ES-I3 (cell line): ENCODE measurements around the gene CDIP1.
A peak's percentile ranks its signal among the peaks of the same experiment; 100 is the strongest.

Experiments used
- H3K36me3 ChIP-seq: 2 replicates; pipeline ENCODE4 v1.6.1; 2013; ENCODE audit warnings: mild to moderate bottlenecking, low read length, control low read depth, moderate library complexity; ENCODE audit not compliant: insufficient read depth
- H3K4me1 ChIP-seq: 2 replicates; pipeline ENCODE4 v1.6.1; 2013; ENCODE audit warnings: mild to moderate bottlenecking, control low read depth, low read length; ENCODE audit not compliant: insufficient read depth
- H3K9ac ChIP-seq: 2 replicates; pipeline ENCODE4 v1.6.1; 2013; ENCODE audit warnings: low read depth, mild to moderate bottlenecking, low read length, moderate library complexity
- H3K9me3 ChIP-seq: 2 replicates; pipeline ENCODE4 v1.6.1; 2013; ENCODE audit warnings: mild to moderate bottlenecking, low read length, moderate library complexity; ENCODE audit not compliant: control insufficient read depth, insufficient read depth

The CDIP1 gene

DNA sequence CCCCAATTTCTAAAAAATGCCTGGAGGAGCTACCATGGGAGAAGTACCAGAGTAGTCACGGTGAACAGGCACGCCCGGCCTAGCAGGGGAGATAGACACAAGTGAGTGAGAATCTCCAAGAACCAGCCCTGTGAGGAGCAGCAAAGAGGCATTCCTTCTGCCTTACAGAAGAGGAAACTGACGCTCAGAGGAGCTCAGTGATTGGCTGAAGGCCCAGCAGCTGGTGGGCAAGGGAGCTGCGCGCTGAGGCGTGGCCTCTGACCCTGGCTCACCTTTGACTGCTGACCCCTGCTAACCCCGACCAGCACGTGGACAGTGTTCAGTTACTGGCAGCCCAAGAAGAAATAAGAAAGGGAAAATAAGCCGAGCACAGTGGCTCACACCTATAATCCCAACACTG lies 19.4 kb upstream of the CDIP1 start:
- Histone ChIP-seq H3K9me3 (no peaks in the 10 kb centered on the region), H3K4me1 (no peaks in the 10 kb centered on the region; the same call in 1 of the 2 replicates), H3K36me3 (no peaks in the 10 kb centered on the region), H3K9ac (no peak overlapping the region)

- Histone ChIP-seq H3K36me3 (no peaks in the 10 kb centered on the region), H3K9ac (no peak overlapping the region), H3K4me1 (no peaks in the 10 kb centered on the region; the same call in 1 of the 2 replicates), H3K9me3 (no peaks in the 10 kb centered on the region)
Observed at GRCh38 chr16:4556580-4556979, 18.0 kb upstream of the CDIP1 start.

GRCh38 chr16:4556112-4556511 lies 17.5 kb upstream of the CDIP1 start, which contains the start of gene C16orf96:
Gene C16orf96 (plus strand): TSS chr16:4556340. CDS start chr16:4556490, 150 bp downstream.
- H3K4me1 ChIP-seq = no peaks in the 10 kb centered on the region; the same call in 1 of the 2 replicates
- H3K36me3 ChIP-seq = no peaks in the 10 kb centered on the region
- no peaks in the 10 kb centered on the region for H3K9me3 ChIP-seq
- no peak within 1 kb of the TSS for H3K9ac ChIP-seq

DNA sequence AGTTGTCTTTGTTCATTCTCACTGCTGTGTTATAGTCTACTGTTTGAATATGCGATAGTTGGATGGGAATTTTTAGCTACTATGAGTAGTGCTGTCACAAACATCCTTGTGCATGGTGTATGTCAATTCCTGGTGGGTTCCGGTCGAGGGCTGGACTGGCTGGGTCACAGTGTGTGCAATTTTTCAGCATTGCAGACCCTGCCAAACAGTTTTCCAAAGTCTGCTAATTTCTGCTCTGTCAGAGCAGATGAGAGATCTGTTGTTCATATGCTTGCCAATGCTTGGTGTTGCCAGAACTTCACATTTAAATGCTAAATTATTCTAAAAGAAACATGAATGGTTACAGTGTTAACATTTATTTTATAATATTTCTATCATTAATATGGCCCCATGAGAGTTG lies 14.0 kb upstream of the CDIP1 start:
- H3K4me1 ChIP-seq = no peaks in the 10 kb centered on the region; the same call in 1 of the 2 replicates
- H3K9me3 ChIP-seq = no peaks in the 10 kb centered on the region
- no peaks in the 10 kb centered on the region for H3K36me3 ChIP-seq
- H3K9ac ChIP-seq = no peak overlapping the region

DNA sequence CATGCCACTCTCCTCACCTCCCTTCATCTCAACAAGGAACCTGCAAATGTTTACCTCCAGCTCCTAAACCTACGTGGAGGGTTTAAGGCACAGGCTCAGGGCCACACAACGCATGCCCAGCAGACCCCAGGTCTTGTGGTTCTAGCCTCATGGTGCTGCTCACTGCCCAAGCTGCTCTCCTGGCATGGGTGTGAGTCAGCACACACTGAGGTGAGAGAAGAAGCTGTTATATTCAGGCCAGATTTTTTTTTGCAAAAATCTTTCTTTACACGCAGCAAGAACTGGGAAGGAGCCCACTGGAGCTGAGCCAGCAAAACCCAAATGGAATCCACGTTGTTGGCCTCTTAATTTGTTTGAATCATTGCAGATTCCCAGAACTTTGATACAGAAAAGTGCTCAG lies 12.0 kb upstream of the CDIP1 start:
- Histone ChIP-seq H3K9me3 (no peaks in the 10 kb centered on the region), H3K36me3 (no peaks in the 10 kb centered on the region), H3K4me1 (no peaks in the 10 kb centered on the region; the same call in 1 of the 2 replicates), H3K9ac (no peak overlapping the region)

DNA sequence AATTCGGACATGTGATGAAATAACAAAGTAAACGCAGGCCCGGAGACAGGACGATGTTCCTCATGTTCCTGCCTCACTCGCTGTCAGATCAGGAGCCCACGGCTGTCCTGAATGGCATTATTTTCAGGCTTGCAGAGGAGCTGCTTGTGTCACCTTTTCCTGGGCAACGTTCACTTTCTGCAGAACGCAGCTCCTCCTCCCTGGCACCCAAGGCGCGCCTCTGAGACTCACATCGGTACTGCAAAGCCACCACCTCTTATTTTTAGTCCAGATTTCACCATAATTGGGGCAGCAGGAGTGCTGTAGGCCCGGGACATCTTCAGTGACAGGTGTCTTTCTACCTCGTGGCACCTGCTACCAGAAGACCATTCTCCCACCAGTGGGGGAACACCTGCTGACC lies 9.6 kb upstream of the CDIP1 start:
- H3K36me3 ChIP-seq = no peaks in the 10 kb centered on the region
- no peak overlapping the region for H3K9ac ChIP-seq
- no peaks in the 10 kb centered on the region for H3K4me1 ChIP-seq
- no peaks in the 10 kb centered on the region for H3K9me3 ChIP-seq

DNA sequence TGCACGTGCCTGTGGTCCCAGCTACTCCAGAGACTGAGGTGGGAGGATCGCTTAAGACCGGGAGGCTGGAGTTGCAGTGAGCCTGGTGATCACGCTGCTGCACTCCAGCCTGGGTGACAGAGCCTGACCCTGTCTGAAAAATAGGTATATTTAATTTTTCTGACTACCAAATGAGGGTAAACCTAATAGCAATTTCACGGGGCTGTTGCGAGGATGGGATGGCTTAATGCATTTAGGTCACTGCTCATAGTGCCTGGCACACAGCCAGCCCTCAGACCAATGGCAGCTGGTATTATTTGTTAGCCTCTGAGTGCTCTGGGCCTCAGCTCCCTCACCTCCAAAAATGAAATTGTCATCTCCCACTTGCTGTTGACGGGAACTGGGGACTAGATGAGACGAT lies 5.9 kb upstream of the CDIP1 start:
- Histone ChIP-seq H3K9me3 (no peaks in the 10 kb centered on the region; the same call in 1 of the 2 replicates), H3K9ac (no peak overlapping the region), H3K36me3 (no peaks in the 10 kb centered on the region), H3K4me1 (no peaks in the 10 kb centered on the region)

DNA sequence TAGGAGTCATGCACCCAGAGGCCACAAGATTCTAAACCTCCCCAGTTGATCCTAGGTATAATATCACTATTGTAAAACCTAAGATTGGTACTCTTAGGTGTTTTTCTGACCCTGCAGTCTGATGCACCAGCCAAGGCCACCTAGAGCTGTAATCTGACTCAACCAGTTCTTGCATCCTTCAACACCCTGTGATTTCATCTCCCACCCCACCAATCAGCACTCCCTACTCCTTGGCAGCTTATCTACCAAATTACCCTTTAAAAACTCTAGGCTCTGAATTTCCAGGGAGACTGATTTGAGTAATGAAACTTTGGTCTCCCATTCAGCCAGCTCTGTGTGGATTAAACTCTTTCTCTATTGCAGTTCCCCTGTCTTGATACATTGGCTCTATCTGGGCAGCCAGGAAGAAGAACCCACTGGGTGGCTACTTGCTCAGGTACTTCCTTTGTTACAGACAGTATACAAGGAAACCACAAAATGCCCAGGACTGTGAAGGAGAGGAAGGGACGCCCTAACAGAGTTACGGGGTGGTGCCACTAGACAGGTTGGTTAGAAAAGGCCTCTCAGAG lies 1.2 kb upstream of the CDIP1 start:
- no peaks in the 10 kb centered on the region for H3K36me3 ChIP-seq
- peaks cover 6% of the 10 kb centered on the region; the same call in 1 of the 2 replicates for H3K4me1 ChIP-seq
- peaks cover 4% of the 10 kb centered on the region for H3K9me3 ChIP-seq
- H3K9ac ChIP-seq = no peak overlapping the region

DNA sequence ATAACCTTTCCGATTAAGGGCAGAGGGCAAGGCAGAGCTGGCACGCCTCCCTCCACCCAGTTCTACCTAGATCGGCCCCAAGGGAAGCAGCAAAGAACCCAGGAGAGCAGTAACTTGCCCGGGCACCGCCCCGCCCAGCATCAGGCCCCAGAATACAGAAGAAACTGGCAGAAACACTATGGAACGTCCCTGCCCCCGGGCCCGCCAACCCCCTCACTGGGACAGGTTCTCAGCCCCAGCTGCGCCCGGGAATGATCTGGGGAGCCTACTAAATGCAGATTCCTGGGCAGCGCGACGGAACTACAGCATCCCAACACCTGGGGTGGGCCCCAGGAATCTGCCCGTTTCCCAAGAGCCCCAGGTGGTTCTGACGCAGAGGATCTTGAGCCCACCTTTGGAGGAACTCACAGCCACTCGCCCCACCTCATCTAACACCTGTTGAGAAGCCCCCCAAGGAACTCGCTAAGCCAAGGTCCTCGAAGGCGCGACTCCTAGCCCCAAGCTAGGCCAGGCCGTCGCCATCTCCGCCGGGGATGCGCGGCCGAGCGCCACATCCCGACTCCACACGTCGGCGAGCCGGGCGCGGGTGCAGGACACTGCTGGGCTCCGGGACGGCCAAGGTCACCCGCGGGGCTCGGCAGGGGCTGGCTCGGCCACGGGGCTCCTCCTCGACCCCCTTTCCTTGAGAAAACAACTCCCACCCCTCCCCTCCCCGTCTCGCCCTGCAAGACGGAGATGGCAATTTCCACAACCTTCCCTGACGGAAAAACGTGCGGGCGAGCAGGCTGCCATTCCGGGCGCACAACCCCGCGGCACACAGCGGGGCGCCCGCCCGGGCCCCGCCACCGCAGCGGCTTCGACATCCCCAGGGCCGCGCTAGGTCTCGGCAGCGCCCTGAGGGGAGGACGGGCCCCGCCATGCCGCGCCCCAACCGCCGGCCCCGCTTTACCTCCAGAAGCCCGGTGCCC lies 913 bp downstream of the CDIP1 start:
- peaks cover 6% of the 10 kb centered on the region; the same call in 1 of the 2 replicates for H3K4me1 ChIP-seq
- peaks cover 4% of the 10 kb centered on the region for H3K9me3 ChIP-seq

GRCh38 chr16:4536391-4537106 lies 2.0 kb downstream of the CDIP1 start:
- Histone ChIP-seq H3K9me3 (peaks cover 4% of the 10 kb centered on the region), H3K36me3 (no peaks in the 10 kb centered on the region), H3K4me1 (peaks cover 6% of the 10 kb centered on the region; the same call in 1 of the 2 replicates), H3K9ac (peak overlapping the region; percentile 91)

More for the DNA sequence above, 913 bp downstream of the CDIP1 start:
- Histone ChIP-seq H3K36me3 (no peaks in the 10 kb centered on the region), H3K9ac (peak overlapping the region; percentile 91)

GRCh38 chr16:4535627-4536108 lies 2.9 kb downstream of the CDIP1 start:
- Histone ChIP-seq H3K9ac (no peak overlapping the region), H3K9me3 (peaks cover 4% of the 10 kb centered on the region), H3K36me3 (no peaks in the 10 kb centered on the region), H3K4me1 (peaks cover 6% of the 10 kb centered on the region; the same call in 1 of the 2 replicates)

- no peaks in the 10 kb centered on the region for H3K36me3 ChIP-seq
- no peak overlapping the region for H3K9ac ChIP-seq
- peaks cover 16% of the 10 kb centered on the region for H3K4me1 ChIP-seq
- peaks cover 4% of the 10 kb centered on the region for H3K9me3 ChIP-seq
Observed at GRCh38 chr16:4534151-4534790, 4.3 kb downstream of the CDIP1 start.

GRCh38 chr16:4533490-4533889 lies 5.1 kb downstream of the CDIP1 start:
- Histone ChIP-seq H3K9me3 (no peaks in the 10 kb centered on the region), H3K9ac (no peak overlapping the region), H3K4me1 (peaks cover 23% of the 10 kb centered on the region), H3K36me3 (no peaks in the 10 kb centered on the region)

GRCh38 chr16:4532238-4532637 lies 6.3 kb downstream of the CDIP1 start:
- H3K36me3 ChIP-seq = no peaks in the 10 kb centered on the region
- peaks cover 22% of the 10 kb centered on the region for H3K4me1 ChIP-seq
- no peak overlapping the region for H3K9ac ChIP-seq
- no peaks in the 10 kb centered on the region for H3K9me3 ChIP-seq
